Measurements from ENCODE around the gene L1CAM. TPM values are rescaled to one million over a fixed set of nuclear protein-coding genes. Genes with fewer than 3 reads are reported as not detected.

Gene L1CAM
- total and polyA plus RNA-seq, 11 donors, result 0.99 to 11.0 (median 2.4) TPM

- peak in 1 of 5 donors; percentile 14 for DNase-seq
- Histone ChIP-seq H3K27ac (no peak overlapping the region), H3K36me3 (no peaks in the 10 kb centered on the region), H3K9me3 (no peaks in the 10 kb centered on the region), H3K4me3 (peak overlapping the region in 5 of 12 donors; percentile 6 to 38 (median 28)), H3K4me1 (peaks cover 0 to 20% (median 0%) of the 10 kb centered on the region in 12 donors), H3K27me3 (peaks cover 0 to 93% (median 23%) of the 10 kb centered on the region in 9 donors)
- WGBS, 4 donors, result 5 to 47% (median 20%) methylated on average over 21 to 32 of the region's 32 CpGs
- intact Hi-C loops (cut with DNase I), result loop anchor here in 1 of 10 donors (5.0 kb wide), 1 partner anchor 58 kb away; no protein-coding TSS in a partner anchor
- TF ChIP-seq, protein P1, sequence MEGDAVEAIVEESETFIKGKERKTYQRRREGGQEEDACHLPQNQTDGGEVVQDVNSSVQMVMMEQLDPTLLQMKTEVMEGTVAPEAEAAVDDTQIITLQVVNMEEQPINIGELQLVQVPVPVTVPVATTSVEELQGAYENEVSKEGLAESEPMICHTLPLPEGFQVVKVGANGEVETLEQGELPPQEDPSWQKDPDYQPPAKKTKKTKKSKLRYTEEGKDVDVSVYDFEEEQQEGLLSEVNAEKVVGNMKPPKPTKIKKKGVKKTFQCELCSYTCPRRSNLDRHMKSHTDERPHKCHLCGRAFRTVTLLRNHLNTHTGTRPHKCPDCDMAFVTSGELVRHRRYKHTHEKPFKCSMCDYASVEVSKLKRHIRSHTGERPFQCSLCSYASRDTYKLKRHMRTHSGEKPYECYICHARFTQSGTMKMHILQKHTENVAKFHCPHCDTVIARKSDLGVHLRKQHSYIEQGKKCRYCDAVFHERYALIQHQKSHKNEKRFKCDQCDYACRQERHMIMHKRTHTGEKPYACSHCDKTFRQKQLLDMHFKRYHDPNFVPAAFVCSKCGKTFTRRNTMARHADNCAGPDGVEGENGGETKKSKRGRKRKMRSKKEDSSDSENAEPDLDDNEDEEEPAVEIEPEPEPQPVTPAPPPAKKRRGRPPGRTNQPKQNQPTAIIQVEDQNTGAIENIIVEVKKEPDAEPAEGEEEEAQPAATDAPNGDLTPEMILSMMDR (IDR thresholded peaks at IDR 0.05), result no peak
- no peak for TF ChIP-seq POLR2A (IDR thresholded peaks at IDR 0.05)
- no peak for ATAC-seq
Measured at GRCh38 chrX:153885208-153885787, 675 bp downstream of the L1CAM start.

GRCh38 chrX:153884590-153884989 is 1.4 kb downstream of the L1CAM start:
- Histone ChIP-seq H3K27me3 (peaks cover 0 to 95% (median 23%) of the 10 kb centered on the region in 9 donors), H3K4me3 (peak overlapping the region in 1 of 12 donors; percentile 38), H3K27ac (no peak overlapping the region)

DNA sequence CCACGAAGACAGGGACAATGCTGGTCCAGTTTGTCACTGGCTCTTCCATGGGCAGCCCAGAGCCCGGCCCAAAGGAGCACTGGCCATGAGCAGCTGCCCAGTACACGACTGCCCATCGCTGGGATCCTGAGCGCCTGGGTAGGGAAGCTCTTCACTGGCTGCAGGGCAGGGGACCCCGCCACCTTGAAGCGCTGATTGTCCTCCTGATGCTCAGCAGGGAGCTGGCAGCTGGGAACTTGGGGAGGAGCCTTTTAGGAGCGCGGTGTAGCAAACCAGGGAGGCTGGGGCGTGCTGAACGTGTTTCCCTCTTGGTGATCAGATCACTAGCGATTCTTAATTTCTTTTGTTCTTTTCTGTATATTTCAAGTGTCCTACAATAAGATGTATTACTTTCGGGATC is 1.8 kb downstream of the L1CAM start:
- peaks cover 0 to 20% (median 0%) of the 10 kb centered on the region in 12 donors for H3K4me1 ChIP-seq
- H3K27me3 ChIP-seq, result peaks cover 0 to 95% (median 23%) of the 10 kb centered on the region in 9 donors
- H3K27ac ChIP-seq, result no peak overlapping the region
- TF ChIP-seq POLR2A (IDR thresholded peaks at IDR 0.05), result no peak
- TF ChIP-seq, protein P1 (IDR thresholded peaks at IDR 0.05), result no peak
- H3K4me3 ChIP-seq, result no peak overlapping the region
- peak in 2 of 5 donors; percentile 3 to 27 for DNase-seq
- intact Hi-C loops (cut with DNase I), result no loop called here
- no peak for ATAC-seq
- H3K9me3 ChIP-seq, result no peaks in the 10 kb centered on the region
- no peaks in the 10 kb centered on the region for H3K36me3 ChIP-seq
- 53 to 64% (median 58%) methylated on average over 13 of the region's 13 CpGs for WGBS, 4 donors

More at GRCh38 chrX:153884590-153884989, 1.4 kb downstream of the L1CAM start:
- Histone ChIP-seq H3K4me1 (peaks cover 0 to 20% (median 0%) of the 10 kb centered on the region in 12 donors), H3K36me3 (no peaks in the 10 kb centered on the region), H3K9me3 (no peaks in the 10 kb centered on the region)
- DNase-seq, result peak in 2 of 5 donors; percentile 3 to 12
- 48 to 70% (median 54%) methylated on average over 6 of the region's 6 CpGs for WGBS, 4 donors
- ATAC-seq, result no peak
- TF ChIP-seq POLR2A (IDR thresholded peaks at IDR 0.05), result no peak
- TF ChIP-seq, protein P1 (IDR thresholded peaks at IDR 0.05), result no peak
- intact Hi-C loops (cut with DNase I), result no loop called here

- WGBS, 4 donors, result 29 to 59% (median 55%) methylated on average over 7 to 13 of the region's 13 CpGs
- H3K4me3 ChIP-seq, result no peak overlapping the region
- intact Hi-C loops (cut with DNase I), result no loop called here
Measured at GRCh38 chrX:153883163-153883843, 2.7 kb downstream of the L1CAM start.

More at GRCh38 chrX:153883163-153883843, 2.7 kb downstream of the L1CAM start:
- Histone ChIP-seq H3K27me3 (peaks cover 0 to 95% (median 23%) of the 10 kb centered on the region in 9 donors), H3K9me3 (no peaks in the 10 kb centered on the region), H3K27ac (no peak overlapping the region), H3K36me3 (no peaks in the 10 kb centered on the region), H3K4me1 (peaks cover 0 to 20% (median 0%) of the 10 kb centered on the region in 12 donors)
- no peak for ATAC-seq
- no peak for TF ChIP-seq POLR2A (IDR thresholded peaks at IDR 0.05)
- TF ChIP-seq, protein P1 (IDR thresholded peaks at IDR 0.05), result no peak
- DNase-seq, result peak in 2 of 5 donors; percentile 9 to 18
